ENCODE measurements around the gene CEP20.

CEP20 gene

DNA sequence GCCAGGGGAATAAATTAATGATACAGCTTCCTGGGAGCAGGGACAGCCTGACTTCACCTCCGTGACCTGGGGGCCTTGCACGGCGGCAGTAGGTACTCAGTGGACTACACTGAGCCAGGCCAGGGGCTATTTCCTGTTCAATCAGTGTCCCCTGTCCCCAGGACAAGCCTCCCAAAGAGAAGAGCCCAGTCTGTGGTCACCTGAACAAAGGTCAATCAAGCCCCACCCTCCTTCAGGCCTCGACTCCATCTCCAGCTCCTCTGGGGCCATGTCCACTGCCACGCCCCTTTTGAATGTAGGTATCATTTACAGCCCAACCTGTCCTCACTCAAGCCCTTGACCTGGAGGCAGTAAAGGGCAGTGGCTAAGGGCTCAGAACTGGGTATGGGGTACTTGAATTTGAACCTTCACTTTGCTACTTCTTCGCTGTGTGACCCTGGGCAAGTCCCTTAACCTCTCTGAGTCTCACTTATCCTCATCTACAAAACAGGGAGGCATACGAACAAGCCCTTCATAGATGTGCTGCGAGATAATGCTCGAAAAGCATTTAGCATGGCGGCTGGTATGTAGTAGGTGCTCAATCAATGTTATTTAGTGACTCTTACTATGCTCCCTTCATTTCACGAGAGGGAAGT lies 60.6 kb downstream of the CEP20 start:
- DNase-seq: no peak

DNA sequence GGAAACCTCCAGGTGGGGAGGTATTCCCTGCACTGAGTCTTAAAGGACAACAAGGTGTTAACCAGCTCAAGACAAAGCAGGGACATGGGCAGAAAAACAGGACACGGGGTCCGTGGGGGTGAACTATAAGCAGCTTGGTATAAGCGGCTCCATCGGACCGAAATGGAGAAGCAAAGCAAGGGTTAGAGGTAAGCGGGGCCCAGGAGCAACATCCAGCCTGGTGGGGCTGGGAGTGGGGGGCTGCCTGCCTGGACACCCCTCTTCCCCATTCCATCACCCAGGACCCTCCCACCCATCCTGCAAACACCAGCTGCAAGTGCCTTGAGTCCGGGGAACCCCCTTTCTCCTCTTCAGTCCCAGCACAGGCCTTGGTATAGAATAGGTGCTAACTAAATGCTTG lies 61.1 kb downstream of the CEP20 start:
- DNase-seq: no peak

DNA sequence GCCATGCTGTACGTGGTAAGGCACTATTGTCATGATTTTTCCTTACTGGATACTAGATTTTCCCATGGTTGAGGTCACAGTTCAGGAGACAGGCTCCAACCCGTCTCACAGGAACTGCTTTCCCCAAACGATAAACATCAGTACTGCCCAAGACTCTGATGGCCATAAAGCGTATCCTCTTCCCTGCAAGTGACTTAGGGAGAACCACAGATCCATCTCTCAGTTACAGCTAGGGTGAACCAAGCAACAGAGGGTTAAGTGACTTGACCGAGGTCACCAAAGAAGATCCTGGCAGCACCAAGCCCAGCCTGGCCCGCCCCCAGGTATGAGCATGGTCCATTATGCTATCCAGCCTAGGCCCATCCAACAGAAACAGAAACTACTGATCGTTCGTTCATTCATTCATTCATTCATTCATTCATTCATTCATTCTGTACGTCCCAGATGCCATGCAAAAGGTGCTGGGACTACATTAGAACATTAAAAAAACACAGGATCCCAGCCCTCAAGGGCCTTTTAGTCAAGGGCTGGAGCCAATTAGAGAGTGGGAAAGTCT lies 62.6 kb downstream of the CEP20 start:
- no peak for DNase-seq

DNA sequence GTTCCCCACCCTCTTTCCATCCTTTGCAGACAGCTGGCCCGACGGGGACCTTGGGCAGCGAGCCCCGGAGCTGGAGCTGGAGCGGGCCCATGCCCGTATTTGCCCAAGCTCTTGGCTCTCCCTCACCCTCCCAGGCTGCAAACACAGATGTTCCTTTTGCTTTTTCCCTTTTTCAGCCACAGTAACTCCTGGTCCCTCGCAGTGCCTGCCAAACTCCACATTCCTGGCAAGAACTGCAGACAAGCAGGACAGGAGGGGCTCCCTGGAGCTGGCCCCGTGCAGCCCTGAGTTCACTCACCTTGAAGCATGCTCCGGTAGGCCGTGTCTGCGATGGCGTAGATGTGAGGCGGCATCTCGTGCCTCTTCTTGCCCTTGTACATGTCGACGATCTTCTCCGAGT lies 65.4 kb downstream of the CEP20 start:
- no peak for DNase-seq

GRCh38 chr16:15820837-15821236 lies 67.6 kb downstream of the CEP20 start:
- no peak for DNase-seq

DNA sequence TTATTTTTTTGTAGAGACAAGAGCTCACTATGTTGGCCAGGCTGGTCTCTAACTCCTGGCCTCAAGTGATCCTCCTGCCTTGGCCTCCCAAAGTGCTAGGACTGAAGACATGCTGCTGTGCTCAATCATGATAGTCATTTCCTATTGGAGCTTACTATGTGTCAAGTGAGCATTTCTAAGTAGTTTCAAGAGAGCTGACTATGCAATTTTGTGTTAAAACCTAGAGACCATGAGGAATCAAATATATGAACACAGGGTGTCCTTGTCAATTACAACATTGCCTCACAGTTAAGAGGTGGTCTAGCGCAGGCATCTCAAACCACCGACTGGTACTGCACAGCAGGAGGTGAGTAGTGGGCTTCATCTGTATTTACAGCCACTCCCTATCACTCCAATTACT lies 69.4 kb downstream of the CEP20 start:
- no peak for DNase-seq

GRCh38 chr16:15817446-15817845 lies 71.0 kb downstream of the CEP20 start:
- DNase-seq: no peak

DNA sequence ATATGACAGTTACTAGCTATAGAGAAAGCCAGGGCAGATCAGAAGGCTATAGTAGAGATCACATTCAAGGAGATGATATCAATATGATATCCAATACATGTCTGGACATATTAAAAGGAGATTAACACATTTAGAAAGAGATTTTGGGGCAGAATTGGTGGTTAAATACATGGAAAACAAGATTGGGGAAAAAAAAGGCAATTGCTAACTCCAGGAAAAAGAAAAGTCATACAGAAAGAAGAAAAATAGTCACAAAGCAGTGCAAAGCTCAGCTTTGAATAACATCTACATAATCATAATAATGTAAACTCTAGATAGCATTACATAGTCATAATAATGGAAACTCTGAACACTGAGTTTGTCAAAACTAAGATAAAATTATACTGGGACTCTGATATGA lies 72.2 kb downstream of the CEP20 start:
- no peak for DNase-seq
